Naive thymus-derived CD8-positive, alpha-beta T cell (primary cell): ENCODE results near the gene LRSAM1. TPM values are rescaled to one million over a fixed set of nuclear protein-coding genes. Genes with fewer than 3 reads are reported as not detected.

Experiments used
- ATAC-seq, 2 donors: fragments of 150-1000 bp; cut with Tn5 transposase in 1 of 2; sonication (Bioruptor Pico), chemical (Tn5 transposase) in 1 of 2; 1 replicate in 1 of 2; 2 replicates in 1 of 2; pipeline ENCODE4 v1.10.0; 2021; ENCODE audit warnings: mild to moderate bottlenecking in 2 of 2, moderate library complexity in 2 of 2
- POLR2A ChIA-PET: fragments of 350-600 bp; sonication (Branson Sonifier 250); formaldehyde crosslinking; loops from one replicate; lab custom pipeline; 2021; ENCODE audit warnings: antibody characterized with exemption; lab: Charles Lee
- DNase-seq, 10 donors: peaks; one replicate each; pipeline versions ENCODE4 v3.0.0 to v3.0.0-alpha.2; 2020 to 2022
- H3K27ac Mint-ChIP-seq, 10 donors: one replicate each; pipeline ENCODE4 v1.8.0; 2020 to 2022; ENCODE audit warnings: mild to moderate bottlenecking in 10 of 10, mixed read lengths in 10 of 10, moderate library complexity in 4 of 10, inconsistent platforms in 1 of 10
- H3K27me3 Mint-ChIP-seq, 5 donors: one replicate each; pipeline ENCODE4 v1.8.0; 2021 to 2022; ENCODE audit warnings: mixed read lengths in 5 of 5
- H3K36me3 Mint-ChIP-seq, 3 donors: one replicate each; pipeline ENCODE4 v1.8.0; 2020 to 2022; ENCODE audit warnings: mixed read lengths in 3 of 3, mild to moderate bottlenecking in 2 of 3, inconsistent platforms in 1 of 3
- H3K4me1 Mint-ChIP-seq, 4 donors: one replicate each; pipeline ENCODE4 v1.8.0; 2021 to 2022; ENCODE audit warnings: mixed read lengths in 4 of 4
- H3K4me3 Mint-ChIP-seq, 10 donors: one replicate each; pipeline ENCODE4 v1.8.0; 2020 to 2022; ENCODE audit warnings: mild to moderate bottlenecking in 10 of 10, mixed read lengths in 10 of 10, moderate library complexity in 6 of 10, inconsistent platforms in 1 of 10
- H3K9me3 Mint-ChIP-seq, 9 donors: one replicate each; pipeline ENCODE4 v1.8.0; 2020 to 2022; ENCODE audit warnings: mixed read lengths in 9 of 9, mild to moderate bottlenecking in 3 of 9, inconsistent platforms in 1 of 9, moderate library complexity in 1 of 9
- polyA plus RNA-seq, 3 donors: library from polyadenylated mRNA; unstranded; fragments of 300-500 nt; fragmentation: Illumina TruSeq; gene quantifications; one replicate each; pipeline ENCODE4 v1.2.3, GENCODE V29; 2021
- total RNA-seq, 8 experiments: library from RNA in 2 of 8; stranded (reverse) in 2 of 8; gene quantifications; one replicate each; pipeline ENCODE4 v1.2.3 and lab custom pipeline; 2021 to 2026

The LRSAM1 gene
- total and polyA plus RNA-seq, 5 experiments from 2014 or later = 4.3 to 26.4 (median 9.6) TPM

DNA sequence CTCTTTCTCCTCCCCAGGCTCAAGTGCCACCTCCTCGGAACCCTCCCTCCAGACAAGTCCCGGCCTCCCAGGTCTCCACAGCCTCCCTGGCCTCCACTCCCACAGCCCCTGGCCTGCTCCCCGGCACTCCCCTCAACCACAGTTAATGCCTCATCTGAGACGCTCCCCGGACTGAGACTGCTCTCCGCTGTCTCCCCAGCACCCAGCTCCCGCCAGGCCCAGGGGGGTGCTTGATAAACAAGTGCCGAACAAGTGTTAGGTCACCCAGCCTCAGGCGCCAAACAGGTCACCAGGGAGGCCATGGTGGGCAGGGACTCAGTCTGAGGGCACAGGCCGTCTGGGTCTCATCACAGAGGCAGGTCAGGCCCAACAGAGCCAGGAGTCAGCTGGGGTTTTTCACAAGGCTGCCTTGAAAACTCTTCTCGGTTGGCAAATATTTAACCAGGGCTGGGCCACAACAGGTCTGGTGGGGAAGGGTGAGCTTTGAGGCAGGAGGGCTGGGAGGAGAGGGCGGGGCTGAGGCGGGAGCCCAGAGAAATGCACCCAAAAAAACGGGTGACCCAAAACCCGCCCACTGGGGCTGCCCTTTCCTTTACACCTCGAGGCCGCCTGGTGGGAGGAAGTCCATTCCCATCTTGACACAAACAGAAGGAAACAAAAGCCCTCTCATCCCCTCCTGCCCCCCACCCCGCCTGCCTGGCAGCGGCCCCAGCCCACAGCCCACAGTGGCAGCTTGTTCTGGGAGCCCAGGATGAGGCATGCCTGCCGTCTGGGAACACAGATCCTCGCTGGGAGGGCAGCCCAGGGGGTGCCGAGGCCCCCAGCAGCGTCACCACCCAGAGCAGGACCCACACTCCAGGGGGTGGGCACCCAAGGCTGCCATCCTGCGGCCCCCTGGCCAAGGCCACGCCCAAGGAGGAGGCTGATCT is 94.2 kb downstream of the LRSAM1 start:
- Mint-ChIP-seq H3K4me1 (peaks cover 4 to 17% (median 9%) of the 10 kb centered on the region in 4 donors), H3K9me3 (no peaks in the 10 kb centered on the region), H3K4me3 (no peak overlapping the region), H3K36me3 (no peaks in the 10 kb centered on the region), H3K27ac (peak overlapping the region in 2 of 10 donors; percentile 43 to 62), H3K27me3 (no peaks in the 10 kb centered on the region)
- ATAC-seq (no peak), DNase-seq (no peak)
- POLR2A ChIA-PET = no interaction called here

DNA sequence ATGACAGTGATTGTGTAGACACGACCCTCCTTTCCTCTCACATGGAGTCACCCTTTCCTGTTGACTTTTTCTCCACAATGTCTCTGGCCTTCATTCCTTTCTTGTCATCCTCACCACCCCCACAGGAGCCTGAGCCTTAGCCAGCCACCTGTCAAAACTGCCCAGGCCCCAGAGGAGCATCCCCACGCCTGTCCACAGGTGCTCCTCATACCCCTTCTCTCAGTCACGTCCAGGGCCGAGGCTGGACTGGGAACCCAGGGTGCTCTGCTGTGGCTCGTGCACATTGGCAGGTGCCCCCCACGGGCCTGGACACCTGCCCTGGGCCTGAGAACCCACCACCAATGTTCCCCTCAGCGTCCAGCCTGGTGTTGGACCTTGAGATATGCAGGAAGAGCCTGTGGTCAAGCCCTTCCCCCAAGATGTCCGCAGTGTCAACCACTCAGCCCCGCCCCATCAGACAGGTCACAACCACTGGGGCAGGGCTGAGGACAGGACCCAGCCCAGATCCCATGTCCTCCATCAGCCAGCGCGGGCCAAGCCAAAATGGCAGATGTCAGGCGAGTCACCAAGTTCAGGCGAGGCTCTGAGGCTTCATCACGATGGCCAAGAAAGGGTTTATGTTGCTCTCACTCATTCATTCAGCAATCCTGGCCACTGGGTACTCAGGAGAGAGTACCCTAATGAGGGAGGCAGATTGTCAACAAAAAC is 95.0 kb downstream of the LRSAM1 start:
- Mint-ChIP-seq H3K27ac (peak overlapping the region in 1 of 10 donors; percentile 24), H3K9me3 (no peaks in the 10 kb centered on the region), H3K27me3 (no peaks in the 10 kb centered on the region), H3K4me1 (peaks cover 4 to 17% (median 9%) of the 10 kb centered on the region in 4 donors), H3K4me3 (no peak overlapping the region), H3K36me3 (no peaks in the 10 kb centered on the region)
- DNase-seq = no peak
- POLR2A ChIA-PET = no interaction called here
- no peak for ATAC-seq

DNA sequence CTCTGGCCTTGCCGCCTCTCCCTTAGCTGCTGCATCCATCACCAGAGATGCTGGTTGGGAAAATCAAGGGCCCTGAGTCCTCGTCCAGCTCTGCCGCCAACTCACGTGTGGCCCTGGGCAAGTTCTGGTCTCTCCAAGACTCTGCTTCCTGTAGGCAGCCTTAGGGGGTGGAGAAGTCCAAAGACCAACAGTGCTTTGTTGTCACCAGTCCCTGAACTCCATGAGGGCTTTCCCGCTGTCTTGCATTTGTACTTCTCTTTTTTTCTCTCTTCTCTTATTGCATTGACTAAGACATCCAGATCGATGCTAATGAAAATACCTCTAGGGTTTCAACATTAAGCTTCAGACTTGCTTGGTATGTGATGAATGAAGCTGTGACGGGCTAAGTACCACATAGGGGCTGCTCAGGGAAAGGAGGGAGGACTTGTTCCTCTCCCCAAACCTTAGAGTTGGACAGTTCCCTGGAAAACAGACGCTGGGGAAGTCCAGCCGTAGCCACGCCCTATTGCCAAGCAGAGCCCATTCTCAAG is 97.1 kb downstream of the LRSAM1 start:
- Mint-ChIP-seq H3K27me3 (no peaks in the 10 kb centered on the region), H3K9me3 (no peaks in the 10 kb centered on the region), H3K4me3 (no peak overlapping the region), H3K27ac (peak overlapping the region in 1 of 10 donors; percentile 45), H3K4me1 (peaks cover 4 to 17% (median 9%) of the 10 kb centered on the region in 4 donors), H3K36me3 (no peaks in the 10 kb centered on the region)
- no peak for DNase-seq
- POLR2A ChIA-PET = no interaction called here
- no peak for ATAC-seq

DNA sequence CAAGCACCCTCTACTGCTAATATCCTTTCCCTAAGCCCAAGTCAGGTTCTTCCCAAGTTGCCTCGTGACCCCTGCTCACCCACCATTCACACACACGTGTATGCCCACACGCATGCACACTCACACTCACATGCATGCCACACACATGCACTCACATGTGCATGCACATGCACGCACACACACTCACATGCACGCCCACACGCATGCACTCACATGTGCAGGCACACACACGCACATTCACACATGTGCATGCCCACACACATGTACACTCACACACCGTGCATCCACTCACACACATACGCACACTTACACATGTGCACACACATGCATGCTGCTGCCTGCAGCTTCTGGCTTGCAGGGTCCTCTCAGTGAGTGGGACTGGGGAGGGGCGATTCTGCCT is 97.9 kb downstream of the LRSAM1 start:
- H3K27me3 Mint-ChIP-seq = no peaks in the 10 kb centered on the region
- POLR2A ChIA-PET = no interaction called here
- no peak for DNase-seq
- H3K36me3 Mint-ChIP-seq = no peaks in the 10 kb centered on the region
- no peak for ATAC-seq
- H3K9me3 Mint-ChIP-seq = no peaks in the 10 kb centered on the region
- peaks cover 4 to 18% (median 12%) of the 10 kb centered on the region in 4 donors for H3K4me1 Mint-ChIP-seq
- no peak overlapping the region for H3K4me3 Mint-ChIP-seq
- H3K27ac Mint-ChIP-seq = peak overlapping the region in 2 of 10 donors; percentile 54 to 66

DNA sequence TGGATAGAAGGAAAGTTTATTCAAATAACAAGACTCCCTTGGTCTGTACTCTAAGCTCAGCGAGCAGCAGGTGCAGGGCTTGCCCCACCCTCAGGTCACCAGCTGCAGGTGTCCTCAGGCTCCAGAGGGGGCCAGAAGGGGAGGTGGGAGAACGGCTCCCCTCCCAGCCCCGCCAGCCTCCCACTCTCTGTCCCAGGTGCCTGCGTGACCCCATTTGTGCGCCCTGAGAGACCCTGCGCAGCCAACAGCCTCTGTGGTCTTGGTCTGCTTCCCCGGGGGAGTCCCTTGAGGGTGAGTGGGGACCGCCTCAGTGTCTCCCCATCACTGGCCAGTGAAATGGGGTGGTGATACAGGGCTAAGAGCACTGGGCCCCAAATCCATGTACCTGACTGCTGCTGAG is 98.4 kb downstream of the LRSAM1 start:
- Mint-ChIP-seq H3K36me3 (no peaks in the 10 kb centered on the region), H3K27ac (no peak overlapping the region), H3K27me3 (no peaks in the 10 kb centered on the region), H3K4me1 (peaks cover 5 to 19% (median 14%) of the 10 kb centered on the region in 4 donors), H3K4me3 (no peak overlapping the region), H3K9me3 (no peaks in the 10 kb centered on the region)
- POLR2A ChIA-PET = no interaction called here
- ATAC-seq (no peak), DNase-seq (no peak)

DNA sequence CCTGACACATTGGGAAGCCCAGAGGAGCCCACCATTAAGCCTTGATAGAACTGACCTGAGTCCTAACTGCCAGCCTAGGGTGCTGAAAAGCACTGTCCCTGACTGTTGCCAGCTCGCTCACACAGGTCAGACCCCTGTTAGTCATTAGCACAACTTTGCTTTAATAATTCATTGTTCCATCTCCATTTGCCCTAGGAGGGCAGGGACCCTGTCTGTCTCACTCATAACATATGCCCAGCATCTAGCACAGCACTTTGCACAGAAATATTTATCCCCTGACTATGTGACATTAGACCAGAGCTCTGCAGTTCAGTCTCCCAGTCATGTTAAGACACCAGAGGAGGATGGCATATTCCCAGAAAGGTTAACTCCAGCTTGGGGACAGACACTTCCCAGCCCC is 99.0 kb downstream of the LRSAM1 start:
- no peak for ATAC-seq
- Mint-ChIP-seq H3K9me3 (no peaks in the 10 kb centered on the region), H3K36me3 (no peaks in the 10 kb centered on the region), H3K27ac (peak overlapping the region in 1 of 10 donors; percentile 54), H3K4me3 (no peak overlapping the region), H3K27me3 (no peaks in the 10 kb centered on the region), H3K4me1 (peaks cover 10 to 21% (median 19%) of the 10 kb centered on the region in 4 donors)
- no peak for DNase-seq
- POLR2A ChIA-PET = no interaction called here

DNA sequence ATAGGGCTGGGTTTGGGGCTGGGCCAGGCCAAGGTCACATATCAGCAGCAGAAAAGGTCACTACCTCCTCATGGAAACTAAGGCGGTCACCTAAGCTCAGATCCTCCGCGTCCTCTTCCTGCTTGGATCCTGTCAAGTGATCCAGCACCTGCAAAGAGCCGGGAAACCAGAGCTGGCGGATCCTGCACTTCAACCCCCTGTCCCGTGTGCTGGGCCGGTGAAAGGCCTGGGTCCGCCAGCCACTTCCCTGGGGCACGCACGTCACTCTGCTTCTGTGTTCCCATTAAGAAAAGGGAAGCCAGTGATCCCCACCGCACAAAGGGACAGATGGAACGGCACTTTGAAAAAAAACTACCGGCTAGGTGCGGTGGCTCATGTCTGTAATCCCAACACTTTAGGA is 99.4 kb downstream of the LRSAM1 start:
- no peaks in the 10 kb centered on the region for H3K9me3 Mint-ChIP-seq
- no peaks in the 10 kb centered on the region for H3K27me3 Mint-ChIP-seq
- H3K36me3 Mint-ChIP-seq = no peaks in the 10 kb centered on the region
- no peak overlapping the region for H3K4me3 Mint-ChIP-seq
- no peak overlapping the region for H3K27ac Mint-ChIP-seq
- DNase-seq (no peak), ATAC-seq (no peak)
- peaks cover 15 to 23% (median 23%) of the 10 kb centered on the region in 4 donors for H3K4me1 Mint-ChIP-seq
- POLR2A ChIA-PET = no interaction called here

Other genes starting within 250 kb of the LRSAM1 start
- gene GARNL3, start 186.7 kb upstream of the LRSAM1 start, total RNA-seq = 1 to 10 TPM; 1.9 to 2.0 TPM
- gene GARNL3, start 186.7 kb upstream of the LRSAM1 start, polyA plus RNA-seq = under 1 TPM in 1 of 3 donors, not detected in 2; 0.43 TPM
- under 1 TPM; 0.19 to 0.39 TPM for gene SLC2A8, start 54.3 kb upstream of the LRSAM1 start, total RNA-seq
- 1 to 10 TPM in 1 of 3 donors, not detected in 2; 1.2 TPM for gene SLC2A8, start 54.3 kb upstream of the LRSAM1 start, polyA plus RNA-seq
- 10 to 100 TPM; 15.2 to 17.2 TPM for gene ZNF79, start 27.1 kb upstream of the LRSAM1 start, total RNA-seq
- gene ZNF79, start 27.1 kb upstream of the LRSAM1 start, polyA plus RNA-seq = 1 to 10 TPM; 3.3 to 6.6 (median 4.9) TPM
- gene RPL12, start 104 bp upstream of the LRSAM1 start, total RNA-seq = 1,000 to 10,000 TPM; 1,452 to 1,480 TPM
- gene RPL12, start 104 bp upstream of the LRSAM1 start, polyA plus RNA-seq = 1,000 to 10,000 TPM; 1,731 to 2,420 (median 2,163) TPM
- 10 to 100 TPM; 34.6 to 39.7 TPM for gene STXBP1, start 160.8 kb downstream of the LRSAM1 start, total RNA-seq
- gene STXBP1, start 160.8 kb downstream of the LRSAM1 start, polyA plus RNA-seq = 10 to 100 TPM in 1 of 3 donors, 1 to 10 TPM in 2; 3.4 to 10.3 (median 7.5) TPM